ENCODE measurements around the gene ZDHHC14.

- TF ChIP-seq CTCF (IDR thresholded peaks at IDR 0.05) = no peak
- TF ChIP-seq POLR2A (IDR thresholded peaks at IDR 0.05) = no peak
Observed at GRCh38 chr6:157710604-157711003, 329.6 kb downstream of the ZDHHC14 start.

All from body of pancreas (tissue), 4 donors.